Globus pallidus (tissue), 1 donor: ENCODE measurements around the gene ACAN.

Experiments
- DNase-seq: peaks from one replicate; pipeline ENCODE4 v3.0.0-alpha.2; 2015; ENCODE audit warnings: low spot score

The ACAN gene

DNA sequence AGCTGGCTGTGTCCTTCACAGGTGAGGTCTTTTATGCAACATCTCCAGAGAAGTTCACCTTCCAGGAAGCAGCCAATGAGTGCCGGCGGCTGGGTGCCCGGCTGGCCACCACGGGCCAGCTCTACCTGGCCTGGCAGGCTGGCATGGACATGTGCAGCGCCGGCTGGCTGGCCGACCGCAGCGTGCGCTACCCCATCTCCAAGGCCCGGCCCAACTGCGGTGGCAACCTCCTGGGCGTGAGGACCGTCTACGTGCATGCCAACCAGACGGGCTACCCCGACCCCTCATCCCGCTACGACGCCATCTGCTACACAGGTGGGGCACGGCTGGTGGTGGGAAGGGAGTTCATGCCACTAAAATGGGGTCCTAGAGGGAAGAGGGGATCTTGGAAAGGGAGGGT is 40.1 kb downstream of the ACAN start:
- DNase-seq, result no peak

DNA sequence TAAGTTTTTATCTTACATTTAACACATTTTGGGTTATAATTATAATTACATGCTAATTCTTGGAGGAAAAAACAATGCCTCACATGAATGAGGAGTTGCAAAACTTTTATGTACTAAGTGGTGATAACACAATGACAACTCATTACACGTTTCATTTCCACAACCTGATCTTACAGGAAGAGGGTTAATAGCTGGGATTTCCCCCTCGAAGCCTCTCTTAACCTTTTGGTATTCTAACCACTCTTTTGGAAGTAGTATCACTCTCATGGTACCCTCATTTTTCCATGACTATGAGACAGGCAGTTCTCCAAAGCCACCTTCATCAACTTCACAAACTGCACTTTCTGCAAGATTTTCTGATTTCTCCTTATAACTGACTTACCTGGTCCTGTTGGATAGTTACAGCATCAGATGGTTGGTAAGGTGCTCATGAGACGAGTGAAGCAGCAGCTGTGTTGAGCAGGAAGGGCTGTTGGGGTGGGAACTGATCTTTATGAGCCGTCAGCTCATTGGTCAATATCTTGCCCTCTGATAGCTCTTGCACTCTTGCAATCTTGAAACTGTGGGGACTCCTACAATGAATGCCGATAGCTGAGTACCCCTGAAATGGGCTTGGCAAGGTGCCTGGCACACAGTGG is 41.6 kb downstream of the ACAN start:
- no peak for DNase-seq

DNA sequence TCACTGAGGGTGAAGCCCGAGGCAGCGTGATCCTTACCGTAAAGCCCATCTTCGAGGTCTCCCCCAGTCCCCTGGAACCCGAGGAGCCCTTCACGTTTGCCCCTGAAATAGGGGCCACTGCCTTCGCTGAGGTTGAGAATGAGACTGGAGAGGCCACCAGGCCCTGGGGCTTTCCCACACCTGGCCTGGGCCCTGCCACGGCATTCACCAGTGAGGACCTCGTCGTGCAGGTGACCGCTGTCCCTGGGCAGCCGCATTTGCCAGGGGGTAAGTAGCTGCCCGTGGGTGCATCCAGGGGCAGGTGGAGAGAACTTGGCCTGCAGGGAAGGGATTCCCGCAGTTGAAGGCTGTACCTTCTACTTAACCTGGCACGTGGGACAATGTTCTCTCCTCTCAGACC is 42.4 kb downstream of the ACAN start:
- no peak for DNase-seq

DNA sequence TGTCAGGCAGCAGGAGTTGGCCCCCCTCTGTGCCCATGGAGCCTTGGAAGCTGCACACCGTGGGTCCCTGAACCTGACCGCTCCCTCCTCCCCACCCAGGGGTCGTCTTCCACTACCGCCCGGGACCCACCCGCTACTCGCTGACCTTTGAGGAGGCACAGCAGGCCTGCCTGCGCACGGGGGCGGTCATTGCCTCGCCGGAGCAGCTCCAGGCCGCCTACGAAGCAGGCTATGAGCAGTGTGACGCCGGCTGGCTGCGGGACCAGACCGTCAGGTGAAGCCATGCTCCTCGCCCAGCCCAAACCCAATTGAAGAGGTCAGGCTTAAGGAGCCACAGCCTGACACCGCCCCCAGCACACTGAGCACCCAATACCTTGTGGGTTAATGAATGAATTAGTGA is 43.9 kb downstream of the ACAN start:
- DNase-seq, result no peak

DNA sequence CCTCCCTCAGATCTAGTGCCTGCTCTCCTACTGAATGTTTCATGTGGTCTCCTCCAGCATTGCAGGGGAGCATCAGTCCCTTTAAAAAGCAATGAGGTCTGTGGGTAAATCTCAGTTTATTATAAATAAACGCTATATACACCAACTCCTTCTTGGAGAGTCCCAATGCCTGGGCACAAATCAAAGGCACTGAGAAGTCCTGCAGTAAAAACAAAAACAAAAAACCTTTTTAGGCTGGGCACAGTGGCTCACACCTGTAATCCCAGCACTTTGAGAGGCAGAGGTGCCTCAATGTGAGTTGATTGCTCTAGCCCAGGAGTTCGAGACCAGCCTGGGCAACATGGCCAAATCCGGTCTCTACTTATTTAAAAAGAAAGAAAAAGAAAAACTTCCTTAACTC is 45.0 kb downstream of the ACAN start:
- DNase-seq, result no peak

DNA sequence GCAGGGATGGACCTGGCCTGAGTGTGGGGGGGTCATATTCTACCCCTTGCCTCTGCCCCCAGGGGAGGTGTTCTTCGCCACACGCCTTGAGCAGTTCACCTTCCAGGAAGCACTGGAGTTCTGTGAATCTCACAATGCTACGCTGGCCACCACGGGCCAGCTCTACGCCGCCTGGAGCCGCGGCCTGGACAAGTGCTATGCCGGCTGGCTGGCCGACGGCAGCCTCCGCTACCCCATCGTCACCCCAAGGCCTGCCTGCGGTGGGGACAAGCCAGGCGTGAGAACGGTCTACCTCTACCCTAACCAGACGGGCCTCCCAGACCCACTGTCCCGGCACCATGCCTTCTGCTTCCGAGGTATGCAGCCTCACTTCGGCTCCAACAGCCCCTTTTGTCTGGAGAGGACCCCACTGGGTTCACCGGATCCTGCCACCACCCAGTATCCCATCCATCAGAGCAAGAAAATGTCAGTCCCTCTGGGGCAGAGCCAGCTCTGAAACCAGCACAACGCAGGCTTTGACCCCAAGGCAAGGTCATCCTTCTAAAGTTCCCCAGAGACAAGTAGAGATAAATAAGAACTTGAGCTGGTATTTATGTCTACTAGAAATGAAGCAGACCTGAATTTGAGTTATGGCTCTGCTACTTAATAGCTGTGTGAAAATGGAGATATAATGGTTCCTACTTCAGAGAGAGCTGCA is 46.3 kb downstream of the ACAN start:
- no peak for DNase-seq

DNA sequence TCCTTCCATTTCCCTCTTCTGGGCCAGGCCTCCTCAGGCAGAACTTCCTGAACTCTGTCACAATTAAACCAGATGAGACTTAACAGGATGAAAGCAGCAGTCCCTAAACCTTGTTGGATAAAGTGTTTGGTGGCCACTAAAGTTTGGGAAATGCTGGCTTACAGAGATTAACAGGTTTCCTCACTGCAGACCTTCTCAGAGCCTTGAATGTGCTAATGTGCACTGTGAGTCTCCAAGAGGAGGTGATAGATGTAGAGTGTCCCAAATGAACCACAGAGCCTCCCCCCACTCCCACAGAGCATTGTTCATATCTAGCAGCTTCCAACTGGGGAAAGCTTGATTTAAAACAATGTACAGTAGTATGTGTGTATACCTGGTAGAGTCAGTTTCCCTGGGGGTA is 49.2 kb downstream of the ACAN start:
- no peak for DNase-seq

DNA sequence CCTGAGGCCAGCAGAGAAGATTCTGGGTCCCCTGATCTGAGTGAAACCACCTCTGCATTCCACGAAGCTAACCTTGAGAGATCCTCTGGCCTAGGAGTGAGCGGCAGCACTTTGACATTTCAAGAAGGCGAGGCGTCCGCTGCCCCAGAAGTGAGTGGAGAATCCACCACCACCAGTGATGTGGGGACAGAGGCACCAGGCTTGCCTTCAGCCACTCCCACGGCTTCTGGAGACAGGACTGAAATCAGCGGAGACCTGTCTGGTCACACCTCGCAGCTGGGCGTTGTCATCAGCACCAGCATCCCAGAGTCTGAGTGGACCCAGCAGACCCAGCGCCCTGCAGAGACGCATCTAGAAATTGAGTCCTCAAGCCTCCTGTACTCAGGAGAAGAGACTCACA is 55.7 kb downstream of the ACAN start:
- DNase-seq, result no peak

DNA sequence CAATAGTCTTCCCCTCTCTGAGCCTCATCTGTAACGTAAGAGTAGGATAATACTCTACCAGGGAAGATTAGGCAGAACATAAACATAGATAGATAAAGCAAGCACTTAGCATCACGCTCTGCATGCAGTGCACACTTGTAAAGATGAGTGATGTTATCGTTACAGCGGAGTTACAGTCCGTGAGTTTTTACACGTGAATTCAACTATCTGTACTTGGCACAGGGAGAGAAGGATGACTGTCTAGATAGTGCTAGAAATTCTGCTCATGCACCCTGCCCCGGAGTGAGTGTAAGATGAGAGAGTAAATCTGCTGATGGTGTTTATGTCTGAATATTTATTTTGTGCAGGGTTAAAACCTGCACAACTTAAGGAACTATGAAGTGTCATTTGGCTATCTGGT is 56.3 kb downstream of the ACAN start:
- no peak for DNase-seq

DNA sequence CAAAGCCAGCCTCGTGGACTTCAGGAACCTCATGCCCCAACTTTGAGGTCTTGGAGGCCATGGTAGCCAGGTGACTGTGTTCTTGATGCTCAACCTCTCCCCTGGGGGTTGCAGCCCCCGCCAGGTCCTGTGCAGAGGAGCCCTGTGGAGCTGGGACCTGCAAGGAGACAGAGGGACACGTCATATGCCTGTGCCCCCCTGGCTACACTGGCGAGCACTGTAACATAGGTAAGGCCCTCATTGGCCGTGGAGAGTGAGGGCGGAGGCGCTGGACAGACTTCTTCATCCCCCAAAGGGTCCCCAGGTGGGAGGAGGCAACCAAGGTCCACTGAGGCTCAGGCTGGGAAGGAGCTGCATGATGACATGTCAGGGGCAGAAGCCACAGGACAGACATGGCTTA is 57.0 kb downstream of the ACAN start:
- DNase-seq, result no peak

DNA sequence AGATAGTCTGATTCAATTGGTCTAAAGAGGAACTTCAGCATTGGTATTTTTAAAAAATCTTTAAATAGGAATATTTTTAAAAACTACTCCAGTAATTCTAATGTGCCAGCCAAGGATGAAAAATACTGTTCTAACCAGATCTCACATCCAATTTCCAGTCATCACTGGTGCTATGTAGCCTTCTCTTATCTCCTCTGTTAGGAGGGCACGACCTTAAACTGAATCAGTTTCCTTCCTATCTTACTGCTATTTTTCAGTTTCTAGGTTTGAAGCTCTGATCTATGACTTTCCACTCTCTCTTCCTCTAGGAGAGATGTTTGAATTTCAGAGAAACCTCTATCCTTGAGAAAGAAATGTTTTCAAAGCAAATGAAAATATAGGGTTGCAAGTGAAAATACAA is 60.2 kb downstream of the ACAN start:
- DNase-seq, result no peak

DNA sequence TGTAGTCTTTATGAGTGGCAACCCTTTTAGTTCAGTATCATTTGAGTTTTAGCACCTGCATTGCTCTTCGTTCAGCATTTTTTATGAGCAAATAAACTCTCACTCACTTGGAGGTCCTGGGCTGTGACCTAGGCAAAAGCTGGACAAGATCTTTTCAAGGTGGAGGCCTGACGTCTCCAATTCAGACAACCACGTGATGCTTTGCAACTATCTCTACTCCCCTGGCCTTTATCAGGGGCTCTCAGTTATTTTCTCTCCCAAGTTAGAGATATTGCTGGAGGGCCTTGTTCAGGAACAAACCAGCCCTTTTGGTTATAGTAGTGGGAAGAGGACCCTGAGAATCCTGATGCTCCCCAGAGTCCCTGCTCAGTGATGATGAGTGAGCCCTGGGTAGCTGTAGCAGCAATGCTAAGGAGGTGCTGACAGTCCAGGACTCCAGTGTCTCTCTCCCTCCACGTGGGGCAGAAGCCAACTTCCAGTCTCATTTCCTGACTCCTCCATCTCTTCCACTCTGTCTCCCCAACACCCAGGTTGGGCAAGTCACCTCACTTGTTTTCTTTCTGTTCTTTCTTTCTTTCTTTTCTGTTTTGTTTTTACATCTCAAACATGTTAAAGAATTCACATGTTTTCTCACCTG is 61.7 kb downstream of the ACAN start:
- DNase-seq, result no peak

DNA sequence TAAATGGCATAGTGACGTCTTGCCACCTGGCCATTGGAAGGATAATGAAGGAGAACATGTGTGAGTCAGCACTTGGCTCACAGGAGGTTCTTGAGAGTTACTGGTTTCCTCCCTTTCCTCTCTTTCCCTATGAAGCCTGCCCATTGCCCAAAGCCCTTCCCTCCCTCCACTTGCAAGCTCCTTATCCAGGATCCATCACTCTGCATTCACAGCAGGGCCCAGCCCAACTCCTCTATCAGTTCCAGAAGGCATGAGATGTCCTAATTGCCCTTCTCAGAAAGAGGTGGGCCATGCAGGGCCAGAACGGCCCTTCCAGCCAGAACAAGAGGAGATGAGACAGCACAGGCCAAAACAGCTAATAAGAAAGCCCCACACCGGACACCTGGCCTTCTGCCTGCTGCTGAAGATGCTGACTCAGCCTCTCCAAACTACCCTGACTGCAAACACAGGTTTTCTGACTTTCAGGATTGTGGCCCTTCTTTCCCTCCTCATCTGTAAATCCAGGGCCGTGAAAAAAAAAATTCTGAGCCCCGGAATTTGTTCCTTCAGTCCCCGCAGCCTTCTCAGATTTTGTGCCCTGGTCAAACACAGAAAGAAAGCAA is 62.4 kb downstream of the ACAN start:
- no peak for DNase-seq

DNA sequence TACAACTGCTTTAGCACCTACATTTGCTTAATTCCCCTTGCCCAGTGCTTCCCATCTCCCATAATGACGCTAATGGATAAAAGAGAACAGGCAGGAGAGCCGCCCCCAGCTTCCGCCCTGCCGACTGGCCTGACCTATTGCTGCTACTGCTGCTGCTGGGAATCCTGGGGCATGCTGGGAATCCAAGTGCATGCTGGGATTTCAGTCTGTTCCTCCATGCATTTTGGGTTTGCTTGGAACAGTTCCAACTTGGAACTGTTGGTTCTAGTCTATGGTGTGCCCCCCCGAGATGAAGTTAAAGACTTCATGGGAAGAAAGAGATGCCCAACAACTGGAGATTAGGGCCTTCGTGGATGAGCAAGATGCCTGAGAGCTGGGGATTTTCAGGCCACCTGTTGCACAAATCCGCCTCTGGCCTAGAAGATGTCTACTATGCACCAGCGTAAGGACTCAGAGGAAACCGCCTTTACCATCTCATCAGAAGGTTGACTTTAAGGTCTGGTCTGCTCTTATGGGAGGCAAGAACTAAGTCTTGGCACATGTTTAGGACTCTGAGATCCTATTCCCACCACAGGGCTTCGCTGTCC is 63.2 kb downstream of the ACAN start:
- no peak for DNase-seq

DNA sequence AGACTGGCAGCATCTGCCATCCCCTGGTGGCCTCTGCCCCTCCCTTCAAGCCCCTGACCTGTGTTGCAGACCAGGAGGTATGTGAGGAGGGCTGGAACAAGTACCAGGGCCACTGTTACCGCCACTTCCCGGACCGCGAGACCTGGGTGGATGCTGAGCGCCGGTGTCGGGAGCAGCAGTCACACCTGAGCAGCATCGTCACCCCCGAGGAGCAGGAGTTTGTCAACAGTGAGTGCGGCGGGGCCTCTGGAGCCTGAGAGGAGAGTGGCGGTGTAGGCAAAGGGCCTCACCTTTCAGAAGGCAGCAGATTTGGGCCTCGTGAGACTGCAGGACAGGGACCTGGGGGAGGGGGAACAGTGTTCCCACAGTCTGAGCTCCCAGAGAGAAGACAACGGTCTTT is 68.1 kb downstream of the ACAN start:
- DNase-seq, result no peak

DNA sequence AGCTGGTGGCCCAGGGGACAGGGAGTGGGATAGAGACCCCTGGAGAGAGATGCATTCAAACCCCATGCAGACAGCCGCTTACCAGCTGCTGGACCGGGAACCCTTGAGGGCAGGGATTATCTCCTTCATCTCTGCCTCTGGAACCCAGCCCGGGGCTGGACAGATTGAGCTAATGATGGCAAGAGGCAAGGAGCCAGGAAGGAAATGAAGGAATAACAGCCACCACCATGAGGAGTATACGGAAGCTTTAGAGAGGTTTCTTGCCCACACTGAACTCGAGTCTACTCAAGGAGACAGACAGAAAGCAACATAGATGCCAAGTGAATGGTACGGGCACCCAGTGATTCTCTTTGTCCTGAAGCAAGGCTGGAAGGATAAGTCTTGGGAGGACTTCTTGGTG is 68.9 kb downstream of the ACAN start:
- DNase-seq, result no peak

DNA sequence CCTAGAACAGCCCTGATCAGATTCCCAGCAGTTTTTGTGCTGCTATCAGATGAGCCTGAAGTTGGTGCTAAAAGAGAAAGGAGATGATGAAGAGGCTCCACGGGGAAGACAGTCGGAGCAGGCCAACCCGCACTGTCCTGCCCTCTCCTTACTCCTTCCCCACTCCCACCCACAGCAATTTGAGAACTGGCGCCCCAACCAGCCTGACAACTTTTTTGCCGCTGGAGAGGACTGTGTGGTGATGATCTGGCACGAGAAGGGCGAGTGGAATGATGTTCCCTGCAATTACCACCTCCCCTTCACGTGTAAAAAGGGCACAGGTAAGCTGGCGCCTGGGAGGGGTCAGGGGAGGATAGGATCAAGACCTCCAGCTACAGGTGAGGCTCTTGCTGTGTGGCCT is 69.5 kb downstream of the ACAN start:
- DNase-seq, result no peak

DNA sequence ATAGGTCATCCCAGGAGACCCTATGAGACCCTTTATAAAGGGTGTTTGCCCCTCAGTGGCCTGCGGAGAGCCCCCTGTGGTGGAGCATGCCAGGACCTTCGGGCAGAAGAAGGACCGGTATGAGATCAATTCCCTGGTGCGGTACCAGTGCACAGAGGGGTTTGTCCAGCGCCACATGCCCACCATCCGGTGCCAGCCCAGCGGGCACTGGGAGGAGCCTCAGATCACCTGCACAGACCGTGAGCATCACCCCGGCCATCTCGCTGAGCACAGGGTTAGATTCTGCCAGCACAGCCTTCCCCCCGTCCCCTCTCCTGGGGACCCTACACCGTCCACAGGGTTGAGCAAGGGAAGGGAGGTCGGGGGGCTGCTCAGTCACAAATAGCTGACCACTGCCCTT is 70.5 kb downstream of the ACAN start:
- no peak for DNase-seq

DNA sequence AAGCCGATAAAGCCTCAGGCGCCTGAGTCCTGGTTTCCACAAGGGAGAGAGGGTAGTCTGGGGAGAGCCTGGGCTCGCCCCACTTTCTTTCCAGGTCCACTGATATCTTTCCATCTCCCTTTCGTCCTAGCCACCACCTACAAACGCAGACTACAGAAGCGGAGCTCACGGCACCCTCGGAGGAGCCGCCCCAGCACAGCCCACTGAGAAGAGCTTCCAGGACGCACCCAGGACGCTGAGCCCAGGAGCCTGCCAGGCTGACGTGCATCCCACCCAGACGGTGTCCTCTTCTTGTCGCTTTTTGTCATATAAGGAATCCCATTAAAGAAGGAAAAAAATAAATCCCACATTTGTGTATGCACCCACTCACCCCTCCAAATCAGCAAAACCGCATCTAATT is 71.0 kb downstream of the ACAN start:
- no peak for DNase-seq

DNA sequence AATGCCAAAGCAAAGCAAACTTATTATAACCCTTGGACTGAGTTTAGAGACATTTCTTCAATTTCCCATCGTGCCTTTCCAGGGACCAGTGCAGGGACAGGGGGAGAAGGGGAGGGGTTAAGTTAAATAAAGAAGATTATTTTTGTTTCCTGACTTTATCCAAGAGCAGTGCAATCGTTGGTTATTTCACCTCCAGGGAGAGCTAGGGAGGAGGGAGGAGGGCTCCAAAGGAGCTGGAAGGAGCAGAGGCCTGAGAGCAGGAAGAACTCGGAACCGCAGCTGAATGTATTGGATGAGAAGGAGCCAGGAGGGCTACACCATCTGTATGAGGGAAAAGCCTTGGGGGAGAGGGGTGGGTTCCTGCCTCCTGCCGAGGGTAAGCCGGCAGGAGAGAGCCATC is 71.4 kb downstream of the ACAN start:
- DNase-seq, result no peak

DNA sequence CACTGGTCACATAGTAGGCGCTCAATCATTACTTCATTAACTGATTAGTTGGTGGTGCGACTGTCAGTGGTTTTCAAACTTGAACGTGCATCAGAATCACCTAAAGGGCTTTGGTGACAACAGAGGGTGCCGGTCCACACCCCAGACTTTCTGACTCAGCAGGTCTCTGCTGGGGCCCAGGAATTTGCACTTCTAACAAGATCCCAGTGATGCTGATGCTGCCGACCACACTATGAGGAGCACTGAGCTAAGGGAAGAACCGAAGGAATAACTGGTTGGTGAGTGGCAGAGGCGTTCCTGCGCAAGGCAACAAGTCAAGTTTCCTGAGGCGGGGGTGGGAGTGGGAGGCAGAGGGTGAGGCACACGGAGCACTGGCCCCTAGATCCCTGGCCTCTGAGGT is 73.3 kb downstream of the ACAN start:
- DNase-seq, result no peak

DNA sequence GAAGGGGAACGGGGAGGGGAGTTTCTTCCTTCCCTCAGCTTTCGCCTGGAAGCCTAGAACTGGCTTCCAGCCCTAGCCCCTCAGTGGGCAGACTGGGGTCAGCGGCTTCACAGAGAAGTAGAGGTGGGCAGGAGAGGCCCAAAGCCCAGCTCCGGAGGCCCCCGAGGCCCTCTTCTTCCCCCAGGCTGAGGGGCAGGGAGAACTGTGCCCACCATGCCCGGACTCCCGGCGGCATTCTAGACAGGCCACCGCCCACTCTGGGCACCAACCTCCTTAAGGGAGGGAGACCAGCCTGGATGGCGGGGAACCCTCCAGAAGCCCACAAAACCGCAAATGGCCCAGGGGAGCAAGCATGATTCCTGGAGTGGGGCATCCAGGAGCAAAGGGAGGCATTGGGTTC is 74.2 kb downstream of the ACAN start:
- DNase-seq, result no peak

DNA sequence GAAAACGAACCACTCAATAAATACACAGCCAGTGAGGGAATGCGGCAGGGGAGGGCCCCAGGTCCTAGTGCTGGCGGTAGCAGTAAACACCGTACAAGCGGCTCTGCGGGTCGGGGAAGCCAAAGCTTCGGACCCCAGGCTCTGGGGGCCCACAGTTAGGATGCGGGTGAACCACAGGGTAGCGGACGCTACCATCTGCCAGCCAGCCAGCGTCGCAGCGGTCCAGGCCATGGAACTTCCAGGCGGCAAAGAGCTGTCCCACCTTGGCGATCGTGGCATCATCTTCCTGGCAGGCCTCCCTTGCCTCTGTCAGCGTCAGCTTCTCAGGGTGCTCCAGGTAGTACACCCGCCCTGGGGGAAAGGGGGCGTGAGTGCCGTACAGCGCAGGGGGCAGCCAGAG is 74.7 kb downstream of the ACAN start:
- DNase-seq, result no peak
